Peyer's patch (tissue), 4 donors: ENCODE data around the gene PRX. TPM values are rescaled to one million over a fixed set of nuclear protein-coding genes. Genes with fewer than 3 reads are reported as not detected.
"Not testable (repeated sequence)": the region's sequence is repeated elsewhere in the genome, so short reads cannot be mapped to it uniquely, and the experiment has no call there.

ENCODE experiments used
- DNase-seq, 3 donors: peaks; one replicate each; pipeline ENCODE4 v3.0.0-alpha.2; 2017 to 2019
- H3K27ac ChIP-seq, 4 donors: fragments of 200-600 bp; sonication (generic); one replicate each; pipeline ENCODE4 v1.5.1; 2016 to 2019
- H3K27me3 ChIP-seq, 2 donors: fragments of 200-600 bp; sonication (generic); one replicate each; pipeline ENCODE4 v1.5.1; 2019
- H3K36me3 ChIP-seq, 3 donors: fragments of 200-600 bp; sonication (generic); one replicate each; pipeline ENCODE4 v1.5.1; 2016 to 2019
- H3K4me1 ChIP-seq, 4 donors: fragments of 200-600 bp; sonication (generic); one replicate each; pipeline ENCODE4 v1.5.1; 2016 to 2019
- H3K4me3 ChIP-seq, 4 donors: fragments of 200-600 bp; sonication (generic); 1 replicate in 3 of 4; 2 replicates in 1 of 4; pipeline ENCODE4 v1.5.1; 2016 to 2019; ENCODE audit warnings: mild to moderate bottlenecking in 1 of 4
- H3K9me3 ChIP-seq, 4 donors: fragments of 200-600 bp; sonication (generic); one replicate each; pipeline ENCODE4 v1.5.1; 2016 to 2019; ENCODE audit warnings: mild to moderate bottlenecking in 1 of 4
- CTCF ChIP-seq, 6 experiments: fragments of 450-650 bp in 4 of 6; fragments of 200-600 bp in 2 of 6; sonication (generic) in 1 of 6; IDR thresholded peaks; one replicate each; pipeline ENCODE4 v1.5.1; 2017 to 2019; ENCODE audit warnings: antibody characterized with exemption in 6 of 6, mild to moderate bottlenecking in 3 of 6, moderate library complexity in 1 of 6
- POLR2A ChIP-seq, 2 donors: fragments of 450-650 bp; IDR thresholded peaks; one replicate each; pipeline ENCODE4 v1.5.1; 2017; ENCODE audit warnings: antibody characterized with exemption in 2 of 2, mild to moderate bottlenecking in 2 of 2, moderate library complexity in 2 of 2
- total RNA-seq, 4 donors: library from RNA; depleted of rRNA; stranded (reverse); fragments of >200 nt; gene quantifications; one replicate each; pipeline ENCODE4 v1.1.0, GENCODE V29; 2016

Gene PRX
- total RNA-seq, 4 donors from 2014 or later, result 1.4 to 7.4 (median 3.0) TPM

- TF ChIP-seq CTCF (IDR thresholded peaks at IDR 0.05) (no peak), POLR2A (IDR thresholded peaks at IDR 0.05) (no peak)
- H3K4me1 ChIP-seq, result peaks cover 0 to 1% (median 0%) of the 10 kb centered on the region in 4 donors
- no peaks in the 10 kb centered on the region for H3K27me3 ChIP-seq
- H3K9me3 ChIP-seq, result no peaks in the 10 kb centered on the region
- no peaks in the 10 kb centered on the region for H3K36me3 ChIP-seq
- H3K27ac ChIP-seq, result no peak overlapping the region
- H3K4me3 ChIP-seq, result no peak overlapping the region
- DNase-seq, result no peak
These were observed 1.1 kb downstream of the PRX start for GRCh38 chr19:40411958-40412499.

- Histone ChIP-seq H3K27ac (peak overlapping the region in 2 of 4 donors; percentile 4 to 52), H3K9me3 (no peaks in the 10 kb centered on the region)
These were observed 1.9 kb downstream of the PRX start for GRCh38 chr19:40411125-40411842.

GRCh38 chr19:40410030-40410389, 3.2 kb downstream of the PRX start:
- Histone ChIP-seq H3K27ac (peak overlapping the region in 1 of 4 donors; percentile 36), H3K4me3 (no peak overlapping the region), H3K9me3 (no peaks in the 10 kb centered on the region), H3K27me3 (no peaks in the 10 kb centered on the region), H3K4me1 (no peaks in the 10 kb centered on the region), H3K36me3 (no peaks in the 10 kb centered on the region)
- no peak for DNase-seq
- TF ChIP-seq CTCF (IDR thresholded peaks at IDR 0.05), result no peak
- no peak for TF ChIP-seq POLR2A (IDR thresholded peaks at IDR 0.05)

More at GRCh38 chr19:40411125-40411842, 1.9 kb downstream of the PRX start:
- H3K4me3 ChIP-seq, result no peak overlapping the region
- no peaks in the 10 kb centered on the region for H3K27me3 ChIP-seq
- no peaks in the 10 kb centered on the region for H3K36me3 ChIP-seq
- no peak for DNase-seq
- no peaks in the 10 kb centered on the region for H3K4me1 ChIP-seq
- TF ChIP-seq CTCF (IDR thresholded peaks at IDR 0.05), result no peak
- no peak for TF ChIP-seq POLR2A (IDR thresholded peaks at IDR 0.05)

GRCh38 chr19:40408598-40408925, 4.6 kb downstream of the PRX start:
- H3K9me3 ChIP-seq, result not testable (repeated sequence)

GRCh38 chr19:40407714-40408597, 5.2 kb downstream of the PRX start:
- H3K27ac ChIP-seq, result peak overlapping the region in 1 of 4 donors; percentile 32
- DNase-seq, result peak in 1 of 3 donors; percentile 56

More at GRCh38 chr19:40408598-40408925, 4.6 kb downstream of the PRX start:
- not testable (repeated sequence) for H3K27me3 ChIP-seq, H3K36me3 ChIP-seq, DNase-seq, H3K27ac ChIP-seq, H3K4me1 ChIP-seq, H3K4me3 ChIP-seq

More at GRCh38 chr19:40407714-40408597, 5.2 kb downstream of the PRX start:
- TF ChIP-seq POLR2A (IDR thresholded peaks at IDR 0.05) (no peak), CTCF (IDR thresholded peaks at IDR 0.05) (no peak)
- Histone ChIP-seq H3K9me3 (no peaks in the 10 kb centered on the region), H3K4me1 (peaks cover 0 to 4% (median 1%) of the 10 kb centered on the region in 4 donors), H3K27me3 (no peaks in the 10 kb centered on the region), H3K36me3 (no peaks in the 10 kb centered on the region), H3K4me3 (no peak overlapping the region)
